Measurements from ENCODE around the gene PPP1R16B. TPM values are rescaled to one million over a fixed set of nuclear protein-coding genes. Genes with fewer than 3 reads are reported as not detected.

The PPP1R16B gene
- total and polyA plus RNA-seq, 10 of the 15 experiments (the other 5 are each of a cell fraction or from before 2014, with no cell fraction given) = 13.4 to 90.2 (median 66.7) TPM

GRCh38 chr20:38842558-38842981 lies 37.1 kb downstream of the PPP1R16B start (continued):
- TF ChIP-seq, protein P1, sequence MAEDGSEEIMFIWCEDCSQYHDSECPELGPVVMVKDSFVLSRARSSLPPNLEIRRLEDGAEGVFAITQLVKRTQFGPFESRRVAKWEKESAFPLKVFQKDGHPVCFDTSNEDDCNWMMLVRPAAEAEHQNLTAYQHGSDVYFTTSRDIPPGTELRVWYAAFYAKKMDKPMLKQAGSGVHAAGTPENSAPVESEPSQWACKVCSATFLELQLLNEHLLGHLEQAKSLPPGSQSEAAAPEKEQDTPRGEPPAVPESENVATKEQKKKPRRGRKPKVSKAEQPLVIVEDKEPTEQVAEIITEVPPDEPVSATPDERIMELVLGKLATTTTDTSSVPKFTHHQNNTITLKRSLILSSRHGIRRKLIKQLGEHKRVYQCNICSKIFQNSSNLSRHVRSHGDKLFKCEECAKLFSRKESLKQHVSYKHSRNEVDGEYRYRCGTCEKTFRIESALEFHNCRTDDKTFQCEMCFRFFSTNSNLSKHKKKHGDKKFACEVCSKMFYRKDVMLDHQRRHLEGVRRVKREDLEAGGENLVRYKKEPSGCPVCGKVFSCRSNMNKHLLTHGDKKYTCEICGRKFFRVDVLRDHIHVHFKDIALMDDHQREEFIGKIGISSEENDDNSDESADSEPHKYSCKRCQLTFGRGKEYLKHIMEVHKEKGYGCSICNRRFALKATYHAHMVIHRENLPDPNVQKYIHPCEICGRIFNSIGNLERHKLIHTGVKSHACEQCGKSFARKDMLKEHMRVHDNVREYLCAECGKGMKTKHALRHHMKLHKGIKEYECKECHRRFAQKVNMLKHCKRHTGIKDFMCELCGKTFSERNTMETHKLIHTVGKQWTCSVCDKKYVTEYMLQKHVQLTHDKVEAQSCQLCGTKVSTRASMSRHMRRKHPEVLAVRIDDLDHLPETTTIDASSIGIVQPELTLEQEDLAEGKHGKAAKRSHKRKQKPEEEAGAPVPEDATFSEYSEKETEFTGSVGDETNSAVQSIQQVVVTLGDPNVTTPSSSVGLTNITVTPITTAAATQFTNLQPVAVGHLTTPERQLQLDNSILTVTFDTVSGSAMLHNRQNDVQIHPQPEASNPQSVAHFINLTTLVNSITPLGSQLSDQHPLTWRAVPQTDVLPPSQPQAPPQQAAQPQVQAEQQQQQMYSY (CRISPR knock-in tag; IDR thresholded peaks at IDR 0.05) = no peak
- peak; percentile 44; the same call in 1 of the 2 replicates for TF ChIP-seq TCF7 (IDR thresholded peaks at IDR 0.05; ENCODE audit: borderline replicate concordance)
- TF ChIP-seq HDAC2 (IDR thresholded peaks at IDR 0.05) = no peak
- TF ChIP-seq TCF12 (IDR thresholded peaks at IDR 0.05; ENCODE audit: low read depth, low read length) = peak; percentile 100
- TF ChIP-seq ATF2 (IDR thresholded peaks at IDR 0.05; ENCODE audit: low read length) = peak; percentile 73
- peak; percentile 15 for TF ChIP-seq USF1 (IDR thresholded peaks at IDR 0.05; ENCODE audit: borderline replicate concordance, extremely low read length, insufficient read depth, low read depth, low read length)
- peak; percentile 79 for TF ChIP-seq ZNF384 (IDR thresholded peaks at IDR 0.05; ENCODE audit: borderline replicate concordance, low read depth, low read length)
- TF ChIP-seq, protein P2, sequence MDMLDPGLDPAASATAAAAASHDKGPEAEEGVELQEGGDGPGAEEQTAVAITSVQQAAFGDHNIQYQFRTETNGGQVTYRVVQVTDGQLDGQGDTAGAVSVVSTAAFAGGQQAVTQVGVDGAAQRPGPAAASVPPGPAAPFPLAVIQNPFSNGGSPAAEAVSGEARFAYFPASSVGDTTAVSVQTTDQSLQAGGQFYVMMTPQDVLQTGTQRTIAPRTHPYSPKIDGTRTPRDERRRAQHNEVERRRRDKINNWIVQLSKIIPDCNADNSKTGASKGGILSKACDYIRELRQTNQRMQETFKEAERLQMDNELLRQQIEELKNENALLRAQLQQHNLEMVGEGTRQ (IDR thresholded peaks at IDR 0.05; ENCODE audit: borderline replicate concordance, low read depth, low read length) = peak; percentile 17; the same call in 1 of the 2 replicates
- no peak for TF ChIP-seq STAT1 (conservative IDR thresholded peaks at IDR 0.05)
- no peak for TF ChIP-seq SUZ12 (IDR thresholded peaks at IDR 0.05; ENCODE audit: unreplicated experiment)
- TF ChIP-seq FOXM1 (IDR thresholded peaks at IDR 0.05; ENCODE audit: low read depth, low read length) = peak; percentile 91
- TF ChIP-seq SREBF2 (IDR thresholded peaks at IDR 0.05; ENCODE audit: low read length) = no peak
- TF ChIP-seq EZH2 (IDR thresholded peaks at IDR 0.05; ENCODE audit: borderline replicate concordance, control insufficient read depth, low read depth, low read length) = no peak
- TF ChIP-seq SMARCA5 (IDR thresholded peaks at IDR 0.05) = no peak; the same call in 1 of the 2 replicates
- no peak for TF ChIP-seq ZNF622 (IDR thresholded peaks at IDR 0.05)
- TF ChIP-seq SP1 (IDR thresholded peaks at IDR 0.05; ENCODE audit: low read depth, low read length) = peak; percentile 80
- no peak for TF ChIP-seq BACH1 (IDR thresholded peaks at IDR 0.05; ENCODE audit: borderline replicate concordance)
- TF ChIP-seq KDM1A (IDR thresholded peaks at IDR 0.05; ENCODE audit: borderline replicate concordance) = no peak
- peak; percentile 91 for TF ChIP-seq CHD2 (IDR thresholded peaks at IDR 0.05; ENCODE audit: borderline replicate concordance, low read depth, low read length)
- peak; percentile 39; the same call in 1 of the 2 replicates for TF ChIP-seq TAF1 (IDR thresholded peaks at IDR 0.05; ENCODE audit: borderline replicate concordance, low read depth, low read length)
- no peak for TF ChIP-seq STAT3 (IDR thresholded peaks at IDR 0.05; ENCODE audit: low read depth, low read length)
- TF ChIP-seq CREB1 (IDR thresholded peaks at IDR 0.05; ENCODE audit: low read depth) = peak; percentile 56
- TF ChIP-seq GATAD2B (conservative IDR thresholded peaks at IDR 0.05; ENCODE audit: low read depth) = no peak; the same call in 1 of the 2 replicates
- TF ChIP-seq RB1 (IDR thresholded peaks at IDR 0.05; ENCODE audit: borderline replicate concordance) = no peak
- no peak for TF ChIP-seq NFXL1 (IDR thresholded peaks at IDR 0.05; ENCODE audit: borderline replicate concordance)
- no peak for TF ChIP-seq ESRRA (IDR thresholded peaks at IDR 0.05; ENCODE audit: low read length)
- TF ChIP-seq NR2C1 (IDR thresholded peaks at IDR 0.05) = no peak

Data from GM12878 (cell line).